Measurements from ENCODE around the gene SMAGP. TPM values are rescaled to one million over a fixed set of nuclear protein-coding genes. Genes with fewer than 3 reads are reported as not detected.

The SMAGP gene
- total and polyA plus RNA-seq, 2 donors (not counting 3 experiments of a cell fraction or from before 2014, with no cell fraction given), result 21.4 to 26.2 TPM

DNA sequence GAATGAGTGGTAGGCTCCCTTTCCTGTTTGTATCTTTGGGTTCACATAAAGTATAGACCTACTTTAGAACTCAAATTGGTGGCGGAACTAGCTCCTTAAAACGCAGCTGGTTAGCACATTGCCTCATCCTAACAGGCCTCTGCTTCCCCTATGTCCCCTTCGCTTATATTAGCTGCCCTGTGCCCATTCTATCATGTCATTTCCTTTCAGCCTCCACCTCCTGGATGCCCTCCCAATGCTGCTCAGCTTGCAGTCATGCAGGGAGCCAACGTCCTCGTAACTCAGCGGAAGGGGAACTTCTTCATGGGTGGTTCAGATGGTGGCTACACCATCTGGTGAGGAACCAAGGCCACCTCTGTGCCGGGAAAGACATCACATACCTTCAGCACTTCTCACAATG is 28.1 kb downstream of the SMAGP start:
- no peak overlapping the region for H3K4me2 ChIP-seq (ENCODE audit: insufficient read depth, low read length)
- CTCF ChIA-PET, result interaction anchor here (1.6 to 2.5 kb wide), 4 partner anchors 11 to 99 kb away, joined by 3 to 10 read pairs (median 7); partner anchors contain the start of genes POU6F1 and SMAGP
- no peaks in the 10 kb centered on the region for H3K9me3 ChIP-seq (replicated peaks; ENCODE audit: control insufficient read depth, insufficient read depth, low read length)
- H3K27ac ChIP-seq (ENCODE audit: insufficient read depth, low read depth, low read length), result no peak overlapping the region
- peaks cover 28% of the 10 kb centered on the region for H3K4me1 ChIP-seq (ENCODE audit: control insufficient read depth, extremely low read depth, insufficient read depth, low read length)
- POLR2A ChIA-PET, result interaction anchor here (0.7 kb wide), 1 partner anchor 24 kb away, joined by 4 read pairs; the partner anchor contains the start of gene POU6F1
- BruUV-seq (replicated peaks), result no TSS peak
- no peaks in the 10 kb centered on the region for H3K27me3 ChIP-seq (ENCODE audit: control insufficient read depth in 2 of 2, insufficient read depth in 2 of 2, low read length in 2 of 2)
- no peaks in the 10 kb centered on the region for H4K20me1 ChIP-seq (replicated peaks; ENCODE audit: control insufficient read depth, extremely low read depth, insufficient read depth, low read length)
- H3K9ac ChIP-seq (replicated peaks; ENCODE audit: extremely low read depth, insufficient read depth, low read length), result no peak overlapping the region
- H3K4me3 ChIP-seq (replicated peaks in 1 of 3; ENCODE audit: insufficient read depth in 1 of 3, low read depth in 1 of 3, low read length in 3 of 3), result no peak overlapping the region
- peaks cover 19% of the 10 kb centered on the region for H3K79me2 ChIP-seq (ENCODE audit: control insufficient read depth, insufficient read depth, low read length)
- H3K9me1 ChIP-seq (replicated peaks; ENCODE audit: control insufficient read depth, extremely low read depth, insufficient read depth, low read length), result no peaks in the 10 kb centered on the region
- FAIRE-seq (no peak), DNase-seq (ENCODE audit: low read depth, low spot score) (no peak)
- H2AFZ ChIP-seq (ENCODE audit: low read depth, low read length), result no peak overlapping the region
- peaks cover 16 to 29% of the 10 kb centered on the region in 2 experiments for H3K36me3 ChIP-seq (ENCODE audit: control insufficient read depth in 2 of 2, extremely low read depth in 1 of 2, insufficient read depth in 2 of 2, low read length in 2 of 2)
- TF ChIP-seq POLR2AphosphoS5 (IDR thresholded peaks at IDR 0.05; ENCODE audit: insufficient read depth, low read depth, low read length), result no peak
- TF ChIP-seq GATA2 (IDR thresholded peaks at IDR 0.05; ENCODE audit: insufficient read depth, insufficient read length, low read depth, low read length), result no peak
- TF ChIP-seq, protein P1, sequence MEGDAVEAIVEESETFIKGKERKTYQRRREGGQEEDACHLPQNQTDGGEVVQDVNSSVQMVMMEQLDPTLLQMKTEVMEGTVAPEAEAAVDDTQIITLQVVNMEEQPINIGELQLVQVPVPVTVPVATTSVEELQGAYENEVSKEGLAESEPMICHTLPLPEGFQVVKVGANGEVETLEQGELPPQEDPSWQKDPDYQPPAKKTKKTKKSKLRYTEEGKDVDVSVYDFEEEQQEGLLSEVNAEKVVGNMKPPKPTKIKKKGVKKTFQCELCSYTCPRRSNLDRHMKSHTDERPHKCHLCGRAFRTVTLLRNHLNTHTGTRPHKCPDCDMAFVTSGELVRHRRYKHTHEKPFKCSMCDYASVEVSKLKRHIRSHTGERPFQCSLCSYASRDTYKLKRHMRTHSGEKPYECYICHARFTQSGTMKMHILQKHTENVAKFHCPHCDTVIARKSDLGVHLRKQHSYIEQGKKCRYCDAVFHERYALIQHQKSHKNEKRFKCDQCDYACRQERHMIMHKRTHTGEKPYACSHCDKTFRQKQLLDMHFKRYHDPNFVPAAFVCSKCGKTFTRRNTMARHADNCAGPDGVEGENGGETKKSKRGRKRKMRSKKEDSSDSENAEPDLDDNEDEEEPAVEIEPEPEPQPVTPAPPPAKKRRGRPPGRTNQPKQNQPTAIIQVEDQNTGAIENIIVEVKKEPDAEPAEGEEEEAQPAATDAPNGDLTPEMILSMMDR (IDR thresholded peaks at IDR 0.05; ENCODE audit: extremely low read depth in 1 of 2, insufficient read depth in 1 of 2, low read depth in 1 of 2, low read length in 2 of 2), result no peak
- TF ChIP-seq FOS (IDR thresholded peaks at IDR 0.05; ENCODE audit: borderline replicate concordance, insufficient read depth, low read length), result no peak
- TF ChIP-seq, protein P2, sequence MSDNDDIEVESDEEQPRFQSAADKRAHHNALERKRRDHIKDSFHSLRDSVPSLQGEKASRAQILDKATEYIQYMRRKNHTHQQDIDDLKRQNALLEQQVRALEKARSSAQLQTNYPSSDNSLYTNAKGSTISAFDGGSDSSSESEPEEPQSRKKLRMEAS (IDR thresholded peaks at IDR 0.05; ENCODE audit: insufficient read depth, insufficient read length), result no peak
- no peak for TF ChIP-seq EZH2 (IDR thresholded peaks at IDR 0.05; ENCODE audit: borderline replicate concordance, low read depth, low read length, severe bottlenecking)
- TF ChIP-seq POLR2A (IDR thresholded peaks at IDR 0.05; ENCODE audit: low read depth, low read length), result no peak
- no peak for TF ChIP-seq JUN (IDR thresholded peaks at IDR 0.05; ENCODE audit: borderline replicate concordance, insufficient read depth, insufficient read length, low read depth)
- no peak for TF ChIP-seq MYC (IDR thresholded peaks at IDR 0.05; ENCODE audit: low read depth, low read length)
- dilution Hi-C loops (cut with MboI; ENCODE audit: extremely low pct_ligation_motif_present, low sequenced_read_pairs) (no loop called here), intact Hi-C loops (cut with micrococcal nuclease) (no loop called here)
